RWPE1 (cell line): Measurements from ENCODE around the gene CEP85L.

Experiments used
- CTCF ChIA-PET: fragments of 350-600 bp; sonication (Branson Sonifier 250); formaldehyde crosslinking; extraction: SDS; loops from one replicate; lab custom pipeline; 2021; lab: Yijun Ruan, JAX
- POLR2A ChIA-PET: fragments of 400-600 bp; formaldehyde crosslinking; extraction: SDS; loops from one replicate; lab custom pipeline; 2020; ENCODE audit warnings: antibody characterized with exemption; ENCODE audit not compliant: low non-redundant PET; lab: Yijun Ruan, JAX
- DNase-seq: peaks from one replicate; pipeline ENCODE4 v3.0.0; 2012; ENCODE audit warnings: low spot score
- H3K27ac ChIP-seq: fragments of 450-650 bp; 2 replicates; pipeline ENCODE4 v1.5.1; 2017
- CTCF ChIP-seq: fragments of 450-650 bp; conservative IDR thresholded peaks from 2 replicates; pipeline ENCODE4 v1.5.1; 2017; ENCODE audit warnings: low read depth, mild to moderate bottlenecking

Gene CEP85L

GRCh38 chr6:118544105-118544504, 107.3 kb downstream of the CEP85L start:
- DNase-seq, result no peak
- TF ChIP-seq CTCF, result no peak
- no peak overlapping the region for H3K27ac ChIP-seq
- ChIA-PET CTCF (no interaction called here), POLR2A (no interaction called here)

- ChIA-PET CTCF (interaction anchor here (2.1 kb wide), 1 partner anchor 566 kb away, joined by 5 read pairs; no protein-coding TSS in a partner anchor), POLR2A (no interaction called here)
- no peak overlapping the region for H3K27ac ChIP-seq
- TF ChIP-seq CTCF, result no peak
- no peak for DNase-seq
Observed at GRCh38 chr6:118542184-118542952, 109.0 kb downstream of the CEP85L start.

- CTCF ChIA-PET, result no interaction called here
Observed at GRCh38 chr6:118537574-118537973, 113.8 kb downstream of the CEP85L start.

GRCh38 chr6:118536478-118536877, 114.9 kb downstream of the CEP85L start:
- POLR2A ChIA-PET, result no interaction called here
- CTCF ChIA-PET, result no interaction called here
- TF ChIP-seq CTCF, result no peak
- no peak overlapping the region for H3K27ac ChIP-seq
- no peak for DNase-seq

More at GRCh38 chr6:118537574-118537973, 113.8 kb downstream of the CEP85L start:
- TF ChIP-seq CTCF, result no peak
- POLR2A ChIA-PET, result no interaction called here
- no peak for DNase-seq
- H3K27ac ChIP-seq, result no peak overlapping the region

- POLR2A ChIA-PET, result no interaction called here
- no peak for DNase-seq
- H3K27ac ChIP-seq, result no peak overlapping the region
- TF ChIP-seq CTCF, result no peak
- CTCF ChIA-PET, result no interaction called here
Observed at GRCh38 chr6:118535176-118535844, 116.1 kb downstream of the CEP85L start.

GRCh38 chr6:118530942-118531341, 120.4 kb downstream of the CEP85L start:
- TF ChIP-seq CTCF, result no peak
- ChIA-PET CTCF (no interaction called here), POLR2A (no interaction called here)
- DNase-seq, result no peak
- no peak overlapping the region for H3K27ac ChIP-seq
